Stimulated activated CD8-positive, alpha-beta memory T cell treated with anti-CD3 and anti-CD28 coated beads, Interleukin-12 subunit alpha, Interleukin-12 subunit beta, amount 100 ng/mL, for 4 hours (primary cell): ENCODE measurements around the gene KCNJ6.
"Not testable (repeated sequence)": the region's sequence is repeated elsewhere in the genome, so short reads cannot be mapped to it uniquely, and the experiment has no call there.

ENCODE experiments used
- DNase-seq: peaks from one replicate; pipeline ENCODE4 v3.0.0-alpha.2; 2020; ENCODE audit warnings: low read depth

KCNJ6 gene

GRCh38 chr21:37644636-37645035 lies 271.6 kb downstream of the KCNJ6 start:
- no peak for DNase-seq

DNA sequence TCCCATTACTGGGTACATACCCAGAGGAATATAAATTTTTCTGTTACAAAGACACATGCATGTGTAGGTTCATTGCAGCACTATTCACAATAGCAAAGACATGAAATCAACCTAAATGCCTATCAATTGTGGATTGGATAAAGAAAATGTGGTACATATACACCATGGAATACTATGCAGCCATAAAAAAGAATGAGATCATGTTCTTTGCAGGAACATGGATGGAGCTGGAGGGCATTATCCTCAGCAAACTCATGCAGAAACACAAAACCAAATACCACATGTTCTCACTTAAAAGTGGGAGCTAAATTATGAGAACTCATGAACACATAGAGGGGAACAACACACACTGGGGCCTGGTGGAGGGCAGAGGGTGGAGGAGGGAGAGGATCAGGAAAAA lies 272.4 kb downstream of the KCNJ6 start:
- not testable (repeated sequence) for DNase-seq

DNA sequence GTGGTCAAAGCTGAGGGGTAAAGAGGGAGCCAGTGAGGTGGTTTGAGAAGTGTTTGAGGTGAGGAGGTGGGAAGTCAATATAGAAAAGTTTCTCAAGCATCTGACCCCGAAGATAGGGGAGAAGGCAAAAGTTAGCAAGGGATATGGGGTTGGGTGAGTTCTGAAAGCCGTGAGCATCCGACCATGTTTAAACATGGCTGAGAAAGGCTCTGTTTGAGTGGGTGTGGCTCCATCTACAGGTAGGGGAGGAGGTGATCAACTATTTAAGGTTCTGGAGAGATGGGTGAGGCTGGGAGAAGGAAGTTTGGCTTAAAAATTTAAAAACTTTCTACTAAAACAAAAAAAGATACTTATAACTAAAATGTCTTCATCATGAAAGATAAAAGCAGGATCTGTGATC lies 273.8 kb downstream of the KCNJ6 start:
- DNase-seq = no peak

DNA sequence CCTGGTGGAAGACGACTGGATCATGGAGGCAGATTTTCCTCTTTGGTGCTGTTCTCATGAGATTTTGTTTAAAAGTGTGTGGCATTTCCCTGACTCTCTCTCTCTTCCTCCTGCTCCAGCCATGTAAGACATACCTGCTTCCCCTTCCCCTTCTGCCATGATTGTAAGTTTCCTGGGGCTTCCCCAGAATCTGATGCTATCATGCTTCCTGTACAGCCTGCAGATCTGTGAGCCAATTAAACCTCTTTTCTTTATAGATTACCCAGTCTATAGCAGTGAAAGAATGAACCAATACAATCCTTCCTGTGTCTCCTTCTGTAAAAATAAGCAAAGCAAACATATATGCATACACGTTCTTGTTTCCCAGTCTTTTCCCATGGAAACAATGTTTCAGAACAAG lies 276.5 kb downstream of the KCNJ6 start:
- no peak for DNase-seq

DNA sequence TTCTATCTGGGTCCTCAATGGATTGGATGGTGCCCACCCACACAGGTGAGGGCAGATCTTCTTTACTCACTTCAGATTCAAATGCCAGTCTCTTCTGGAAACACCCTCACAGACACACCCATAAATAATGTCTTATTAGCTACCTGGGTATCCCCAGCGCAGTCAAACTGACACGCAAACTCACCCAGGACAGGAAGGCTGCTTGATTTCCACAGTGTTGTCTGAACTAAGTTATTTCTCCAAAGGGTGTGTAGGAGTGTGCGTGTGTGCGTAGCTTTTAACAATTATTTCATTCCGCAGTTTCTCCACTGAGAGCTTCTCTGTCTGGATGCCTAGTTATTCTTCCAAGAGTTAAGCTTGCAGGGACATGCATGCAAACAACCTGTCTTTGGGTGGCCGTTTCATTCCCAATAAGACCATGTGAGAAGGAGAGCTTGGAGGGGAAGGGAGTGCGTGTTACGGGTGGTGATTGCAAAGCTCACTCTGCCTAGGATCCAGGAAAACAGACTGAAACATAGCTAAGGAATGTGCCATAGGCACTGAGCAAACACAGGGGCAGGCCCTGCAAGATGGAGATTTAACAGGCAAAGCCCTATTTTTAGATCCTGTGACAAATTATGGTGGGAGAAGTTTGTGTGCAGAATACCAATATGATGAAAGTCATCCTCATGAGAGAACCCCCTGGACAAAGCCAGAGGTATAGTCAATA lies 280.0 kb downstream of the KCNJ6 start:
- DNase-seq = no peak

GRCh38 chr21:37631319-37632117 lies 284.7 kb downstream of the KCNJ6 start:
- DNase-seq = no peak

DNA sequence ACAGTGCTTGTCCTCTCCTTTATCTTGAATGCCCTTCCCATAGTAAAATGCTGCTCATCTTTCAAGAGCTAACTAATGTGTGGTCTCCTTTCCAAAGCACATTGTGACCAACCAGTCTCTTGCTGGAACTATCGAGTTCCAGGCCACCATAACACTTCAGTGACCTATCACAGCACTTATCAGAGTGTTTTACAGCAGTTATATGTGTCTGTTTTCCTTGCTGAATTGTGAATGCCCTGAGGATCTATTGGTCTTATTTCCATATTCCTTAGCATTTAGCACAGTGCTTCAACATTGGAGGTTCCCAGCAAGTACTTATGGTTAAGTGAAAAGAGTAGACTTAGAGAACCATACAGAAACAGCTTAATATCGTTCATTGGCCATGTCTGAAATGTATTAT lies 285.4 kb downstream of the KCNJ6 start:
- DNase-seq = no peak

DNA sequence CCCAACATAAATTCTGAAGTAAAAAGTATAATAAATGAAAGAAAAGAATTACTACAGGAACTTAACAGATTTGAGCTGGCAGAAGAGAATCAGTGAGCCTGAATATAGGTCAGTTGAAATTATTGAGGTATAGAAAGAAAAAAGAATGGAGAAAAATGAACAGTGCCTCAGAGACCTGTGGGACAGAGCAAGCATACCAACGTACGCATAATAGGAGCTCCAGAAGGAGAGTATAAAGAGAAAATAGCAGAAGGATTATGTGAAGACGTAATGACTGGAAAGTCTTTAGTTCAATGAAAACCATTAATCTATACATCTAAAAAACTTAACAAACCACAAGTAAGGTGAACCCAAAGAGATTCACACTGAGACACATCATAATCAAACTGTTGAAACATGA lies 287.9 kb downstream of the KCNJ6 start:
- no peak for DNase-seq

- no peak for DNase-seq
These were observed 288.7 kb downstream of the KCNJ6 start for GRCh38 chr21:37627561-37627960.

GRCh38 chr21:37627074-37627473 lies 289.2 kb downstream of the KCNJ6 start:
- no peak for DNase-seq

- no peak for DNase-seq
These were observed 289.9 kb downstream of the KCNJ6 start for GRCh38 chr21:37626320-37626719.

GRCh38 chr21:37623689-37624088 lies 292.6 kb downstream of the KCNJ6 start:
- DNase-seq = no peak

DNA sequence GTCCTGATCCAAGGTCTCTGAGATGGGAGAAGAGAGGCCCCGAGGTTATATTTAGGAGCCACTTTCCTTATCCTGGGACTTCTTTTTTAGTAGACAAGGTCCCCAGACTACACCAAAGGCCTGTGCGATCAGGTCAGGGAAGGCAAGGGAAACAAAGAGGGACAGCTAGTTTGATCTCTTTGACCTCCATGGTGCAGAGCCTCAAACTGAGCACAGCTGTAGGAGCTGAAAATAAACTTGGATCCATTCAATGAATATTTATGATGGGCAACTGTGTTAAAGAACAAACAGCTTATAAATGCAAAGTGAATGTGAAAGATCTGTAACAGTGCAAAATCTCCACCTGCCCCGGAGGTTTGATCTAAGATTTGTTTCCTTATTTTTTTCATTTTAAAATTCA lies 293.1 kb downstream of the KCNJ6 start:
- no peak for DNase-seq

- no peak for DNase-seq
These were observed 293.5 kb downstream of the KCNJ6 start for GRCh38 chr21:37622755-37623154.

DNA sequence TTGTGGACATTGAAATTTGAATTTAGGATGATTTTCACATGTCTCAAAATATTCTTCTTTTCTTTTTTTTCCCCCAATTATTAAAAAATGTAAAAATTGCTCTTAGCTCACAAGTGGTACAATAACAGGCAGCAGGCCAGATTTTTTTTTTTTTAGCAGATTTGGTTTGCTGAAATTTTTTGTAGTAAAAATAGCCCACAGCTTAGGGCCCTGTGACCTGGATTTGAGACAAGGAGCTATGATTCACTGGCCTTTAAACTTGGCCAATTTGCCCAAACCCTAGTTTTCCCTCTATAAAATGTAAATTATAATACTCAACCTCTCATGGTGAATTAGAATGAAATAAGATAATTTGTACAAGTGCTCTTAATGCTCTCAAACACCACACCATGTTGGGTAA lies 295.9 kb downstream of the KCNJ6 start:
- no peak for DNase-seq

DNA sequence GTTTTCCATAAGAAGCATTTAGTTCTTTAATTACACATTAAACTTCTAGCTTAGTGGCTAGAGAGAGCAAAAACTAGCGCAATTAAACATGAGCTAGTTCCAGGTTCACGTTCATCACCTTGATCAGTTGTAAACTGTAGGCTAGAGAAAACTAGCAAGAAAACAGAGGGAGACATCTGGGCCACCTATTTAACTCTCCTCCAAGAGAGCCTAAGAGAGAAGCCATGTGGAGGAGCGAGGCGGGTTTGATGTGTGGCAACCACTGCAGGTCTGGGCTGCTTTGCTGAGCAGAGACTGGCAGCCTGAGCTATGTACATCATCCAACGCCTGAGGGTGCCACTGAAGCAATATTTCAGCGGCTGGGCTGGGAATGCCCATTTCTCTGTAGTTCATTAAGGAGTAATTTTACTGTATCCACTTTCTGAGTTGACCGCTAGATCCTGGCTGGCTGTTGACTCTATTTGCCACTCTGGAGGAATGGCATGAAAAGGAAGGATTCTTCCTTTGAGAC lies 296.7 kb downstream of the KCNJ6 start:
- no peak for DNase-seq

- DNase-seq = no peak
These were observed 298.2 kb downstream of the KCNJ6 start for GRCh38 chr21:37618081-37618480.

DNA sequence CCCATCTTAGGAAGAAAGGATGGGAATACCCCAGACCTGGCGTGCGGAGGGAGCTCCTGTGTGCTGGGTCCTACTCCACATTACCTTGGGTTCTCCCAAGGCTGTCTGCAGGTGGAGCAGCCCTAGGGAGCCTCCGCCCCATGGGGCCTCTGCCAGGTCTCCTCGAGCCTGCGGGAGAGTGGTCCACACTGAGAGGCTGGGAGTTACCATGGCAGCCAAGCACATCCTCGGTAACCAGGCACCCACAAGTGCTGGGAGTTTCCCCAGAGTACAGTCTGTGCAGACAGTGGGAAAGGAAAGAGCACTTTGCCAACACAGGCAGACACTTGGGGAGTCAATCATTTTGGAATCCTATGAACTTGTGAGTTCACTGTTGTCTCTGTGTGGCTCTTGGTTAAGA lies 300.3 kb downstream of the KCNJ6 start:
- DNase-seq = no peak

DNA sequence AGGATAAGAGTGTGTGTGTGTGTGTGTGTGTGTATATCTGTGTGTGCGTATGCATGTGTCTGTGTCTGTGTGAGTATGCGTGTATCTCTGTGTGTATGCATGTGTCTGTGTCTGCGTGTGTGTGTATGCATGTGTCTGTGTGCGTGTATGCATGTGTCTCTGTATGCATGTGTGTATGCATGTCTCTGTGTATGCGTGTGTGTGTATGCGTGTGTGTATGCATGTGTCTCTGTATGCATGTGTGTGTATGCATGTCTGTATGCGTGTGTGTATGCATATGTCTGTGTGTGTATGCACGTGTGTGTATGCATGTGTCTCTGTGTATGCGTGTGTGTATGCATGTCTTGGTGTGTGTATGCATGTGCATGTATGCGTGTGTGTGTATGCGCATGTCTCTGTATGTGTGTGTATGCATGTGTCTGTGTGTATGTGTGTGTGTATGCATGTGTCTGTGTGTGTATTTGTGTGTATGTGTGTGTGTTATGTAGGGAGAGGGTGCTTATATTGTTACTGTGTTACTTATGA lies 301.8 kb downstream of the KCNJ6 start:
- DNase-seq = no peak

GRCh38 chr21:37607081-37607480 lies 309.2 kb downstream of the KCNJ6 start:
- DNase-seq = no peak

- no peak for DNase-seq
These were observed 309.7 kb downstream of the KCNJ6 start for GRCh38 chr21:37606549-37606948.

- DNase-seq = no peak
These were observed 311.3 kb downstream of the KCNJ6 start for GRCh38 chr21:37605006-37605405.

DNA sequence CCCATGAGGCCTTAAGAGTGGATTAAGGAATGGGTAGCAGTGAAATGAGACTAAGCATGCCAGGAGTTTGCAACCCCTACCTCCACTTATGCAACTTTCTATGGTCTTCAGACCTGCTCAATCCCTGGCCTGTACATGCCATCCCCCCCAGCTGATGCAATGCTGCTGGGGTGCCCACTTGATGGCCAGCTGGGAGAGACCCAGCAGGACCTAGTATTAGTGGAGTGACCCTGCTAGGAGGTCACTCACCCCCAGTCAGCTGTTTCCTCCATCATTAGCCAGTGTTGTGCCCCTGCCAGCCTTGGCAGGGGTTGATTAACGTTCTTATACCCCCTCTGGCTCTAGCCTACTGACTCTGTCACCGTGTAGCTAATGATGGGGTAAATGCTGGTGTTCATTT lies 313.1 kb downstream of the KCNJ6 start:
- DNase-seq = no peak
